SH-SY5Y (cell line): ENCODE results near the gene CD83.

Experiments used
- GATA2 ChIP-seq: IDR thresholded peaks from 2 replicates; pipeline ENCODE4 v1.6.1; 2011; ENCODE audit warnings: mild to moderate bottlenecking, low read depth, low read length
- GATA3 ChIP-seq: IDR thresholded peaks from 2 replicates; pipeline ENCODE4 v1.6.1; 2011; ENCODE audit warnings: low read depth, mild to moderate bottlenecking, low read length, moderate library complexity

The CD83 gene

GRCh38 chr6:14143305-14143704 lies 25.7 kb downstream of the CD83 start:
- no peak for TF ChIP-seq GATA3
- TF ChIP-seq GATA2 = no peak

GRCh38 chr6:14144678-14145113 lies 27.1 kb downstream of the CD83 start:
- TF ChIP-seq GATA2 (no peak), GATA3 (no peak)

DNA sequence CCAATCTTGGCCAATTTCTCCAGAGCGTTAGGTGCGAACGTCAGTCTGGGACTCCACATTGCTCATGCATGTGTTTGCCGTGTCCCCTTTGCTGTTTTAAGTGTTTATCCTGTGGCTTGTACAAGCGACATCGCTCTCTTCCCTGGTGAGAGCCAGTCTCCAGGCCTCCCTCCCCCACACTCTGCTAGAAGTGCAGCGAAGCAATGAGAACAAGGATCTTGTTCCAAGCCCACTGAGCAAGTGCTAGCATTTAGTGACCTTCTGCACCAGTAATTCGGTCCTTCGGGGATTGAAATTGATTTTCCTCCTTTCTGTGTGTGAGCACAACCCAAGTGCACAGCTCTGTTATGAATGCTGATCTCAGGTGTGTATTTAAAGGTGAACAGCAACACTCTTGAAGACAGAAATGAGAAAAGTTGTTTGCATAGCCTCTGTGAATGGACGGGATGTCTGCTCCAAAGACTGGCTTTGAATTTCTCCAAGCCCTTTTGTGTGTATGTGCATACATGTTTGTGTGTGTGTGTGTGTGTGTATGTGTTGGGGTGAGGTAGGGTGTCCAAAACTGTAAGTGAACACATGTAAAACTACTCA lies 29.0 kb downstream of the CD83 start:
- TF ChIP-seq GATA3 = no peak
- TF ChIP-seq GATA2 = no peak

GRCh38 chr6:14147891-14148290 lies 30.3 kb downstream of the CD83 start:
- no peak for TF ChIP-seq GATA3
- TF ChIP-seq GATA2 = no peak

DNA sequence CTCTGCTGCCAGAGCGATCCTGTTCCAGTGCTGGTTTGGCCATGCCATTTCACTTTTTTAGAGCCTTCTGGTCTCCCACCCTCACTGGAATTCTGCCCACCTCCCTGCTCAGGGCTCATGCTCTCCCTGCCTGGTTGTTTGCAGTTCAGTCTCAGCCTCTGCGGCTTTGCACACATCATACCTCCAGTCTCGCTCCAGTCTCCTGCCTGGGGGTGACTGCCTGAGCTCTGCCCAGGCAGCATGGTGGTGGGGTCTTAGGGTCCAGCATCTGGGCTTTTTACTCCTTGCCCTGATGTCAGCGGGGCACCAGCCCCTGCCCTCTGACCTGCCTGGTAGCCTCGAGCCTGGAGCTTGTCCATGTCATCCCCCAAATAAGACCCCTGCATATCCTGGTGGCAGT lies 30.9 kb downstream of the CD83 start:
- no peak for TF ChIP-seq GATA3
- TF ChIP-seq GATA2 = no peak

GRCh38 chr6:14149053-14149738 lies 31.6 kb downstream of the CD83 start:
- no peak for TF ChIP-seq GATA3
- TF ChIP-seq GATA2 = no peak

DNA sequence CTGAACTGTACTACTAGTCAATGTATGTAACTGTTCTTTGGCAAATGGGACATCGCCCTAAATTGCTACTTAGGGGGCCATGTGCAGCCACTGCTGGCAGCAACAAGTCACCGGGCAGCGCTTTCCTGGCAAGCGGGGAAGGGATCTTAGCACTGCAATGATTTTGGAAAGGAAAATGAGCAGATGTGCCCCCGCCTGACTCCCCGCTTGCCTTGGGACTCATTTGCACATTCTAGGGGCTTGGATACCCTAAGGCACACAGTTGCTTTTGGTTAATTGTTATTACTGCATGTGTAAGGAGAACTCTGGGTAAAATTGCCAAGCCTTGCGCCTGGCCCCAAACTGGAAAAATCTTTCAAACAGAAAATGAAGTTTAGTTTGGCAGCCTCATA lies 32.2 kb downstream of the CD83 start:
- no peak for TF ChIP-seq GATA2
- no peak for TF ChIP-seq GATA3

- TF ChIP-seq GATA2 = no peak
- TF ChIP-seq GATA3 = no peak
Measured at GRCh38 chr6:14151773-14152172, 34.2 kb downstream of the CD83 start.

DNA sequence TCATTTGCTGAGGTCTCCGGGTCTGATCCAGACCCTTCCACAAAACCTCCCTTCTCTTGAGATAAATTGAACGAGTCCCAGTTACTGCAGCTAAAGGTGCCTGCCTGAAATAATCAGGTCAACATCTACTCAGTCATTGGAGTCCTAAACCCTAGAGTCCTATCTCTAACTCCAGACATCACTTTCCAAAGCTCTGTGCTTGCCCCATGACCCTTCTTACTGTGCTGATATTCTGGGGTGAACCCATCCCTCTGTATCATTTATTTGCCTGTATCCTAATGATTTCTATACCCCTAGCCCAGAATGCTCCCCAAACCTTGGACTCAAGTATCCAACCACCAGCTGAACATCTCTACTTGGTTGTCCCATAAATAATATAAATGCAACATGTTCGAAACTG lies 35.7 kb downstream of the CD83 start:
- TF ChIP-seq GATA3 = no peak

DNA sequence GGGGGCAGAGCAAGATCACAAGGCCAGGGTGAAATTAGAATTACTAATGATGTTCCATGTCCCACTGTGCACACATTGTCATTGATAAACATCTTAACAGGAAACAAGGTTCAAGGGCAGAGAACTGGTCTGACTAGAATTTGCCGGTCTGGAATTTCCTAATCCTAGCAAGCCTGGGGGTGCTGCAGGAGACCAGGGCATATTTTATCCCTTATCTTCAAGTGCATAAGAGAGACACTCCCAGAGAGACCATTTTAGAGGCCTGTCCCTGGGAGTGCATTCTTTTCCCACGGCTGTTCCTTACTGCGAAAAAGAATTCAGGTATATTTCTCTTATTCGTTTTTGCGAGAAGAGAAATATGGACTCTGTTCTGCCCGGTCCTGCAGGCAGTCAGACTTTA lies 41.5 kb downstream of the CD83 start:
- TF ChIP-seq GATA3 = no peak
- TF ChIP-seq GATA2 = no peak

- TF ChIP-seq GATA2 = no peak
- TF ChIP-seq GATA3 = no peak
Measured at GRCh38 chr6:14162826-14163225, 45.3 kb downstream of the CD83 start.

GRCh38 chr6:14165091-14165490 lies 47.5 kb downstream of the CD83 start:
- TF ChIP-seq GATA2 = no peak
- no peak for TF ChIP-seq GATA3

- TF ChIP-seq GATA2 (no peak), GATA3 (no peak)
Measured at GRCh38 chr6:14166839-14167238, 49.3 kb downstream of the CD83 start.

- no peak for TF ChIP-seq GATA3
- no peak for TF ChIP-seq GATA2
Measured at GRCh38 chr6:14170128-14170527, 52.6 kb downstream of the CD83 start.

DNA sequence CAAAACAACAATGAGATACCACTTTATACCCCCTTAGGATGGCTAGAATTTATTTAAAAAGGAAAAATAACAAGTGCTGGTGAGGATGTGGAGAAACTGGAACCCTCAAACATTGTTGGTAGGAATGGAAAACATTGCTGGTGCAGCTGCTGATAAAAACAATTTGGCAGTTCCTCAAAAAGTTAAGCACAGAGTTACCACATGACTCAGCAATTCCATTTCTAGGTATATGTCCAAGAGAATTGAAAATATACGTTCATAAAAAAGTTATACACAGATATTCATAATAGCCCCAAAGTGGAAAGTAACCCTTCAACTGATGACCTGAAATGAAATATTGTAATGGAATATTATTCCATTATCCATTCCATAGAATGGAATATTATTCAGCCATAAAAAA lies 55.0 kb downstream of the CD83 start:
- TF ChIP-seq GATA3 = no peak
- TF ChIP-seq GATA2 = no peak
